H1 (cell line): ENCODE results near the gene HABP2.
A peak's percentile ranks its signal among the peaks of the same experiment; 100 is the strongest.

Experiments
- ATF2 ChIP-seq: IDR thresholded peaks from 2 replicates; pipeline ENCODE4 v1.6.1; 2012; ENCODE audit warnings: low read length, inconsistent platforms
- ATF3 ChIP-seq: IDR thresholded peaks from 2 replicates; pipeline ENCODE4 v1.6.1; 2011; ENCODE audit warnings: low read depth, mild to moderate bottlenecking, low read length; ENCODE audit not compliant: insufficient read depth
- CEBPB ChIP-seq: IDR thresholded peaks from 2 replicates; pipeline ENCODE4 v1.6.1; 2012; ENCODE audit warnings: low read depth, low read length
- CREB1 ChIP-seq: IDR thresholded peaks from 2 replicates; pipeline ENCODE4 v1.6.1; 2012; ENCODE audit warnings: inconsistent platforms
- GABPA ChIP-seq: IDR thresholded peaks from 2 replicates; pipeline ENCODE4 v1.6.1; 2011; ENCODE audit warnings: mild to moderate bottlenecking, low read length, moderate library complexity, borderline replicate concordance; ENCODE audit not compliant: insufficient read depth
- HDAC6 ChIP-seq: IDR thresholded peaks from one replicate; pipeline ENCODE4 v1.7.1; 2012; ENCODE audit warnings: low read depth, mild to moderate bottlenecking, inconsistent platforms, low read length, moderate library complexity
- JUN ChIP-seq: IDR thresholded peaks from 2 replicates; pipeline ENCODE4 v1.6.1; 2011; ENCODE audit warnings: low read depth, mild to moderate bottlenecking, improper control_type of control experiment, low read length
- JUND ChIP-seq: IDR thresholded peaks from 2 replicates; pipeline ENCODE4 v1.6.1; 2011; ENCODE audit warnings: mild to moderate bottlenecking, improper control_type of control experiment, low read length
- MAX ChIP-seq: IDR thresholded peaks from 2 replicates; pipeline ENCODE4 v1.6.1; 2012; ENCODE audit warnings: inconsistent platforms
- POLR2A ChIP-seq, 2 experiments: IDR thresholded peaks; 1 replicate in 1 of 2; 2 replicates in 1 of 2; pipeline ENCODE4 v1.6.1; 2011; ENCODE audit warnings: low read depth in 2 of 2, low read length in 2 of 2, mild to moderate bottlenecking in 2 of 2; ENCODE audit errors: control extremely low read depth in 1 of 2
- RNF2 ChIP-seq: fragments of 200-900, 300-1000 bp; sonication (generic); IDR thresholded peaks from 2 replicates; pipeline ENCODE4 v1.7.1; 2016; ENCODE audit warnings: borderline replicate concordance, low read depth, mild to moderate bottlenecking, antibody characterized with exemption, low read length; ENCODE audit not compliant: poor library complexity, severe bottlenecking; ENCODE audit errors: missing control alignments
- SIN3A ChIP-seq, 2 experiments: IDR thresholded peaks in 1 of 2; conservative IDR thresholded peaks in 1 of 2; 2 replicates each; pipeline ENCODE4 v1.6.1; 2011 to 2012; ENCODE audit warnings: low read length in 2 of 2, improper control_type of control experiment in 1 of 2, low read depth in 1 of 2, mild to moderate bottlenecking in 1 of 2
- TF ChIP-seq, protein P1 (sequence below), 3 experiments: IDR thresholded peaks; 1 replicate in 2 of 3; 2 replicates in 1 of 3; pipeline versions ENCODE4 v1.5.1 to v1.6.1; 2011; ENCODE audit warnings: low read length in 3 of 3, mild to moderate bottlenecking in 3 of 3, inconsistent platforms in 2 of 3, low read depth in 1 of 3, moderate library complexity in 1 of 3; ENCODE audit not compliant: insufficient read depth in 1 of 3; ENCODE audit errors: control extremely low read depth in 1 of 3

GRCh38 chr10:113524120-113524519 lies 28.7 kb upstream of the HABP2 start:
- TF ChIP-seq HDAC6 (no peak), POLR2A (IDR thresholded peaks at IDR 0.05; ENCODE audit: control extremely low read depth in 1 of 2, low read depth in 2 of 2, low read length in 2 of 2) (no peak), SIN3A (conservative IDR thresholded peaks at IDR 0.05 in 1 of 2, IDR thresholded peaks at IDR 0.05 in 1 of 2; ENCODE audit: low read depth in 1 of 2, low read length in 2 of 2) (no peak), JUND (no peak), ATF3 (peak; percentile 54; the same call in 1 of the 2 replicates), GABPA (no peak), ATF2 (no peak), MAX (0 out of 2 replicates have a peak, but pooled peaks have one; percentile 38), JUN (no peak), RNF2 (no peak), CREB1 (no peak), CEBPB (no peak)
- TF ChIP-seq, protein P1, sequence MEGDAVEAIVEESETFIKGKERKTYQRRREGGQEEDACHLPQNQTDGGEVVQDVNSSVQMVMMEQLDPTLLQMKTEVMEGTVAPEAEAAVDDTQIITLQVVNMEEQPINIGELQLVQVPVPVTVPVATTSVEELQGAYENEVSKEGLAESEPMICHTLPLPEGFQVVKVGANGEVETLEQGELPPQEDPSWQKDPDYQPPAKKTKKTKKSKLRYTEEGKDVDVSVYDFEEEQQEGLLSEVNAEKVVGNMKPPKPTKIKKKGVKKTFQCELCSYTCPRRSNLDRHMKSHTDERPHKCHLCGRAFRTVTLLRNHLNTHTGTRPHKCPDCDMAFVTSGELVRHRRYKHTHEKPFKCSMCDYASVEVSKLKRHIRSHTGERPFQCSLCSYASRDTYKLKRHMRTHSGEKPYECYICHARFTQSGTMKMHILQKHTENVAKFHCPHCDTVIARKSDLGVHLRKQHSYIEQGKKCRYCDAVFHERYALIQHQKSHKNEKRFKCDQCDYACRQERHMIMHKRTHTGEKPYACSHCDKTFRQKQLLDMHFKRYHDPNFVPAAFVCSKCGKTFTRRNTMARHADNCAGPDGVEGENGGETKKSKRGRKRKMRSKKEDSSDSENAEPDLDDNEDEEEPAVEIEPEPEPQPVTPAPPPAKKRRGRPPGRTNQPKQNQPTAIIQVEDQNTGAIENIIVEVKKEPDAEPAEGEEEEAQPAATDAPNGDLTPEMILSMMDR (IDR thresholded peaks at IDR 0.05; ENCODE audit: control extremely low read depth in 1 of 3, insufficient read depth in 1 of 3, low read depth in 1 of 3, low read length in 3 of 3): peak; percentile 45 to 63 (median 49)
